WTC11 (cell line): ENCODE results near the gene CDK2AP2. TPM values are rescaled to one million over a fixed set of nuclear protein-coding genes. Genes with fewer than 3 reads are reported as not detected.

ENCODE experiments used
- CBFB ChIP-seq: sonication (generic); formaldehyde crosslinking; IDR thresholded peaks from 2 replicates; pipeline ENCODE4 v1.8.1; 2022; ENCODE audit warnings: mild to moderate bottlenecking, low read depth, missing genetic modification reagents
- CREB1 ChIP-seq: sonication (generic); formaldehyde crosslinking; IDR thresholded peaks from 2 replicates; pipeline ENCODE4 v1.8.0; 2023; ENCODE audit warnings: mild to moderate bottlenecking, missing genetic modification reagents
- CREM ChIP-seq: sonication (generic); formaldehyde crosslinking; IDR thresholded peaks from 2 replicates; pipeline ENCODE4 v1.8.1; 2022; ENCODE audit warnings: mild to moderate bottlenecking, missing genetic modification reagents, moderate library complexity
- EMX1 ChIP-seq: fragments of 250-450 bp; sonication (Bioruptor Pico); IDR thresholded peaks from 2 replicates; pipeline ENCODE4 v1.8.0; 2021; ENCODE audit warnings: mild to moderate bottlenecking
- ESRRA ChIP-seq: sonication (generic); formaldehyde crosslinking; IDR thresholded peaks from 2 replicates; pipeline ENCODE4 v1.8.1; 2022; ENCODE audit warnings: mild to moderate bottlenecking, missing genetic modification reagents, borderline replicate concordance
- FOXK1 ChIP-seq: sonication (generic); formaldehyde crosslinking; IDR thresholded peaks from 2 replicates; pipeline ENCODE4 v1.8.0; 2022; ENCODE audit warnings: mild to moderate bottlenecking, moderate library complexity, missing genetic modification reagents
- FOXP1 ChIP-seq: sonication (generic); formaldehyde crosslinking; IDR thresholded peaks from 2 replicates; pipeline ENCODE4 v1.8.0; 2022; ENCODE audit warnings: missing genetic modification reagents, mild to moderate bottlenecking, moderate library complexity, borderline replicate concordance
- GABPB1 ChIP-seq: sonication (generic); formaldehyde crosslinking; IDR thresholded peaks from 2 replicates; pipeline ENCODE4 v1.8.1; 2023; ENCODE audit warnings: mild to moderate bottlenecking, missing genetic modification reagents
- NFE2L1 ChIP-seq: sonication (generic); formaldehyde crosslinking; IDR thresholded peaks from 2 replicates; pipeline ENCODE4 v1.8.1; 2023; ENCODE audit warnings: missing genetic modification reagents
- NR1H2 ChIP-seq: sonication (generic); formaldehyde crosslinking; IDR thresholded peaks from 2 replicates; pipeline ENCODE4 v1.9.0; 2021; ENCODE audit warnings: mild to moderate bottlenecking, moderate library complexity, missing genetic modification reagents
- NR2C2 ChIP-seq: sonication (generic); formaldehyde crosslinking; IDR thresholded peaks from 2 replicates; pipeline ENCODE4 v1.8.0; 2022; ENCODE audit warnings: mild to moderate bottlenecking, missing genetic modification reagents
- SOX15 ChIP-seq: fragments of 250-450 bp; sonication (Bioruptor Pico); IDR thresholded peaks from 2 replicates; pipeline ENCODE4 v1.9.0; 2021; ENCODE audit warnings: mild to moderate bottlenecking
- ZNF121 ChIP-seq: sonication (generic); formaldehyde crosslinking; IDR thresholded peaks from 2 replicates; pipeline ENCODE4 v1.8.0; 2023; ENCODE audit warnings: missing genetic modification reagents
- ZNF263 ChIP-seq: sonication (generic); formaldehyde crosslinking; IDR thresholded peaks from 2 replicates; pipeline ENCODE4 v1.8.1; 2022; ENCODE audit warnings: low read depth, mild to moderate bottlenecking, moderate library complexity, missing genetic modification reagents
- total RNA-seq: library from RNA; stranded (reverse); gene quantifications from 3 replicates; pipeline ENCODE4 v1.2.3, GENCODE V29; 2021
- TF ChIP-seq, protein P1 (sequence below): sonication (generic); formaldehyde crosslinking; IDR thresholded peaks from 2 replicates; pipeline ENCODE4 v1.8.1; 2023; ENCODE audit warnings: mild to moderate bottlenecking, missing genetic modification reagents, moderate library complexity
- TF ChIP-seq, protein P2 (sequence below): sonication (generic); formaldehyde crosslinking; IDR thresholded peaks from 2 replicates; pipeline ENCODE4 v1.8.0; 2022; ENCODE audit warnings: mild to moderate bottlenecking, missing genetic modification reagents
- TF ChIP-seq, protein P3 (sequence below): sonication (generic); formaldehyde crosslinking; IDR thresholded peaks from 2 replicates; pipeline ENCODE4 v1.8.0; 2023; ENCODE audit warnings: mild to moderate bottlenecking, missing genetic modification reagents
- TF ChIP-seq, protein P4 (sequence below): sonication (generic); formaldehyde crosslinking; IDR thresholded peaks from 2 replicates; pipeline ENCODE4 v1.8.1; 2023; ENCODE audit warnings: mild to moderate bottlenecking, missing genetic modification reagents, moderate library complexity
- TF ChIP-seq, protein P5 (sequence below): sonication (generic); formaldehyde crosslinking; conservative IDR thresholded peaks from 2 replicates; pipeline ENCODE4 v1.8.1; 2022; ENCODE audit warnings: mild to moderate bottlenecking, missing genetic modification reagents
- TF ChIP-seq, protein P6 (sequence below): sonication (generic); formaldehyde crosslinking; IDR thresholded peaks from 2 replicates; pipeline ENCODE4 v1.8.0; 2022; ENCODE audit warnings: mild to moderate bottlenecking, missing genetic modification reagents
- TF ChIP-seq, protein P7 (sequence below): sonication (generic); formaldehyde crosslinking; conservative IDR thresholded peaks from 2 replicates; pipeline ENCODE4 v1.8.1; 2023; ENCODE audit warnings: mild to moderate bottlenecking, low read depth, missing genetic modification reagents, moderate library complexity
- TF ChIP-seq, protein P8 (sequence below): sonication (generic); formaldehyde crosslinking; IDR thresholded peaks from 2 replicates; pipeline ENCODE4 v1.8.1; 2023; ENCODE audit warnings: mild to moderate bottlenecking, missing genetic modification reagents, borderline replicate concordance

Gene CDK2AP2
- total RNA-seq, 1 experiment from 2014 or later: 53.1 TPM

DNA sequence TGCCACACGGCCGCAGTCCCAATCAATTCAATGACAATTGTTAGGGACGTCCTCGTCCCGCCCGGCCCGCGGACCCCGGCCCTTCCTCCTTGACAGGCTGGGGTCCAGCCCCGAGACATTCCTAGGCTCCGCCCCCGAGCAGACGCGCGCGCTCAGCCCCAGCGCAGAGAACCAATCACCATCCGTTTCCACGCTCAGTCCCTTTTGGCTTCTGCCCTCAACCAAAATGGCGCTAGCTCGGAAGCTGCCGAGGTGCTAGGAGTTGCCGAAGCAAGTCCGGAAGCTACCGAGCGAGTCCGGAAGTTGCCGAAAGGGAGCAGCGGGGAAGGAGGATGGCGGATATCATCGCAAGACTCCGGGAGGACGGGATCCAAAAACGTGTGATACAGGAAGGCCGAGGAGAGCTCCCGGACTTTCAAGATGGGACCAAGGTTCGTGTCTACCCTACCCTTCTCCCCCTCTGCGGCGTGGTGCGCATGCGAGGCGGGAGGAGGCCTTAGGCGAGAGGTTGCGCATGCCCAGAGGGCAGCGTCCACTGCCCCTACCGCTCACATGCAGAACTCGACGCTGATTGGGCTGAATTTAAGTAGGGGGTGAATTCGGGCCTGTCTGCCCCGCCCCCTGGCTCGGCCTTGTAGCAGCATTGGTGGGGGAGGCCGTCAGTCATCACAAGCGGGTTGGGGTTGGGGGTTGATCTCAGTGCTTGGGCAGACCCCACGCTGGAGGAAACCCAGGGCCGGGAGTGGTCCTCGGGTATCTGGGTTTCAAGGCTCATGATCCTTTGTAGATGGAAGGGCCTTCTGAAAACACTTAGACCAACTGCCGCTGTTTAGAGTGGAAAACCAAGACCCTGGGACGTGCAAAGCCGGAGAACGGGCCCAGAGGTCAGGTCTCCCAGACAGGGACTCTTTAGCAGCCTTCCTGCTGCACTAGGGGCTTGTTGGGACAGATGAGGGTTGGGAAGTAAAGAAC lies 24.8 kb downstream of the CDK2AP2 start, which contains the start of gene AIP (continued):
- TF ChIP-seq ZNF263 (CRISPR knock-in tag) (peak; percentile 72), SOX15 (no peak), NFE2L1 (CRISPR knock-in tag) (peak; percentile 99), NR1H2 (CRISPR knock-in tag) (0 out of 2 replicates have a peak, but pooled peaks have one; percentile 65), ZNF121 (peak; percentile 81), FOXK1 (peak; percentile 97), CREM (peak; percentile 88; the same call in 1 of the 2 replicates), GABPB1 (CRISPR knock-in tag) (0 out of 2 replicates have a peak, but pooled peaks have one; percentile 60), CBFB (CRISPR knock-in tag) (no peak), FOXP1 (CRISPR knock-in tag) (peak; percentile 98), NR2C2 (CRISPR knock-in tag) (peak; percentile 81), CREB1 (CRISPR knock-in tag) (peak; percentile 98), EMX1 (no peak), ESRRA (CRISPR knock-in tag) (peak; percentile 92; the same call in 1 of the 2 replicates)
- TF ChIP-seq, protein P1, sequence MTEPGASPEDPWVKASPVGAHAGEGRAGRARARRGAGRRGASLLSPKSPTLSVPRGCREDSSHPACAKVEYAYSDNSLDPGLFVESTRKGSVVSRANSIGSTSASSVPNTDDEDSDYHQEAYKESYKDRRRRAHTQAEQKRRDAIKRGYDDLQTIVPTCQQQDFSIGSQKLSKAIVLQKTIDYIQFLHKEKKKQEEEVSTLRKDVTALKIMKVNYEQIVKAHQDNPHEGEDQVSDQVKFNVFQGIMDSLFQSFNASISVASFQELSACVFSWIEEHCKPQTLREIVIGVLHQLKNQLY (CRISPR knock-in tag): peak; percentile 94; the same call in 1 of the 2 replicates
- TF ChIP-seq, protein P2, sequence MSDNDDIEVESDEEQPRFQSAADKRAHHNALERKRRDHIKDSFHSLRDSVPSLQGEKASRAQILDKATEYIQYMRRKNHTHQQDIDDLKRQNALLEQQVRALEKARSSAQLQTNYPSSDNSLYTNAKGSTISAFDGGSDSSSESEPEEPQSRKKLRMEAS (CRISPR knock-in tag): peak; percentile 100
- TF ChIP-seq, protein P3, sequence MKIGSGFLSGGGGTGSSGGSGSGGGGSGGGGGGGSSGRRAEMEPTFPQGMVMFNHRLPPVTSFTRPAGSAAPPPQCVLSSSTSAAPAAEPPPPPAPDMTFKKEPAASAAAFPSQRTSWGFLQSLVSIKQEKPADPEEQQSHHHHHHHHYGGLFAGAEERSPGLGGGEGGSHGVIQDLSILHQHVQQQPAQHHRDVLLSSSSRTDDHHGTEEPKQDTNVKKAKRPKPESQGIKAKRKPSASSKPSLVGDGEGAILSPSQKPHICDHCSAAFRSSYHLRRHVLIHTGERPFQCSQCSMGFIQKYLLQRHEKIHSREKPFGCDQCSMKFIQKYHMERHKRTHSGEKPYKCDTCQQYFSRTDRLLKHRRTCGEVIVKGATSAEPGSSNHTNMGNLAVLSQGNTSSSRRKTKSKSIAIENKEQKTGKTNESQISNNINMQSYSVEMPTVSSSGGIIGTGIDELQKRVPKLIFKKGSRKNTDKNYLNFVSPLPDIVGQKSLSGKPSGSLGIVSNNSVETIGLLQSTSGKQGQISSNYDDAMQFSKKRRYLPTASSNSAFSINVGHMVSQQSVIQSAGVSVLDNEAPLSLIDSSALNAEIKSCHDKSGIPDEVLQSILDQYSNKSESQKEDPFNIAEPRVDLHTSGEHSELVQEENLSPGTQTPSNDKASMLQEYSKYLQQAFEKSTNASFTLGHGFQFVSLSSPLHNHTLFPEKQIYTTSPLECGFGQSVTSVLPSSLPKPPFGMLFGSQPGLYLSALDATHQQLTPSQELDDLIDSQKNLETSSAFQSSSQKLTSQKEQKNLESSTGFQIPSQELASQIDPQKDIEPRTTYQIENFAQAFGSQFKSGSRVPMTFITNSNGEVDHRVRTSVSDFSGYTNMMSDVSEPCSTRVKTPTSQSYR (CRISPR knock-in tag): peak; percentile 97
- TF ChIP-seq, protein P4, sequence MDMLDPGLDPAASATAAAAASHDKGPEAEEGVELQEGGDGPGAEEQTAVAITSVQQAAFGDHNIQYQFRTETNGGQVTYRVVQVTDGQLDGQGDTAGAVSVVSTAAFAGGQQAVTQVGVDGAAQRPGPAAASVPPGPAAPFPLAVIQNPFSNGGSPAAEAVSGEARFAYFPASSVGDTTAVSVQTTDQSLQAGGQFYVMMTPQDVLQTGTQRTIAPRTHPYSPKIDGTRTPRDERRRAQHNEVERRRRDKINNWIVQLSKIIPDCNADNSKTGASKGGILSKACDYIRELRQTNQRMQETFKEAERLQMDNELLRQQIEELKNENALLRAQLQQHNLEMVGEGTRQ: no peak; the same call in 1 of the 2 replicates
- TF ChIP-seq, protein P5, sequence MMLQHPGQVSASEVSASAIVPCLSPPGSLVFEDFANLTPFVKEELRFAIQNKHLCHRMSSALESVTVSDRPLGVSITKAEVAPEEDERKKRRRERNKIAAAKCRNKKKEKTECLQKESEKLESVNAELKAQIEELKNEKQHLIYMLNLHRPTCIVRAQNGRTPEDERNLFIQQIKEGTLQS (CRISPR knock-in tag): peak; percentile 91
- TF ChIP-seq, protein P6, sequence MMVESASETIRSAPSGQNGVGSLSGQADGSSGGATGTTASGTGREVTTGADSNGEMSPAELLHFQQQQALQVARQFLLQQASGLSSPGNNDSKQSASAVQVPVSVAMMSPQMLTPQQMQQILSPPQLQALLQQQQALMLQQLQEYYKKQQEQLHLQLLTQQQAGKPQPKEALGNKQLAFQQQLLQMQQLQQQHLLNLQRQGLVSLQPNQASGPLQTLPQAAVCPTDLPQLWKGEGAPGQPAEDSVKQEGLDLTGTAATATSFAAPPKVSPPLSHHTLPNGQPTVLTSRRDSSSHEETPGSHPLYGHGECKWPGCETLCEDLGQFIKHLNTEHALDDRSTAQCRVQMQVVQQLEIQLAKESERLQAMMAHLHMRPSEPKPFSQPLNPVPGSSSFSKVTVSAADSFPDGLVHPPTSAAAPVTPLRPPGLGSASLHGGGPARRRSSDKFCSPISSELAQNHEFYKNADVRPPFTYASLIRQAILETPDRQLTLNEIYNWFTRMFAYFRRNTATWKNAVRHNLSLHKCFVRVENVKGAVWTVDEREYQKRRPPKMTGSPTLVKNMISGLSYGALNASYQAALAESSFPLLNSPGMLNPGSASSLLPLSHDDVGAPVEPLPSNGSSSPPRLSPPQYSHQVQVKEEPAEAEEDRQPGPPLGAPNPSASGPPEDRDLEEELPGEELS (CRISPR knock-in tag): peak; percentile 99
- TF ChIP-seq, protein P7, sequence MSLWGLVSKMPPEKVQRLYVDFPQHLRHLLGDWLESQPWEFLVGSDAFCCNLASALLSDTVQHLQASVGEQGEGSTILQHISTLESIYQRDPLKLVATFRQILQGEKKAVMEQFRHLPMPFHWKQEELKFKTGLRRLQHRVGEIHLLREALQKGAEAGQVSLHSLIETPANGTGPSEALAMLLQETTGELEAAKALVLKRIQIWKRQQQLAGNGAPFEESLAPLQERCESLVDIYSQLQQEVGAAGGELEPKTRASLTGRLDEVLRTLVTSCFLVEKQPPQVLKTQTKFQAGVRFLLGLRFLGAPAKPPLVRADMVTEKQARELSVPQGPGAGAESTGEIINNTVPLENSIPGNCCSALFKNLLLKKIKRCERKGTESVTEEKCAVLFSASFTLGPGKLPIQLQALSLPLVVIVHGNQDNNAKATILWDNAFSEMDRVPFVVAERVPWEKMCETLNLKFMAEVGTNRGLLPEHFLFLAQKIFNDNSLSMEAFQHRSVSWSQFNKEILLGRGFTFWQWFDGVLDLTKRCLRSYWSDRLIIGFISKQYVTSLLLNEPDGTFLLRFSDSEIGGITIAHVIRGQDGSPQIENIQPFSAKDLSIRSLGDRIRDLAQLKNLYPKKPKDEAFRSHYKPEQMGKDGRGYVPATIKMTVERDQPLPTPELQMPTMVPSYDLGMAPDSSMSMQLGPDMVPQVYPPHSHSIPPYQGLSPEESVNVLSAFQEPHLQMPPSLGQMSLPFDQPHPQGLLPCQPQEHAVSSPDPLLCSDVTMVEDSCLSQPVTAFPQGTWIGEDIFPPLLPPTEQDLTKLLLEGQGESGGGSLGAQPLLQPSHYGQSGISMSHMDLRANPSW (CRISPR knock-in tag): 0 out of 2 replicates have a peak, but pooled peaks have one; percentile 59
- TF ChIP-seq, protein P8, sequence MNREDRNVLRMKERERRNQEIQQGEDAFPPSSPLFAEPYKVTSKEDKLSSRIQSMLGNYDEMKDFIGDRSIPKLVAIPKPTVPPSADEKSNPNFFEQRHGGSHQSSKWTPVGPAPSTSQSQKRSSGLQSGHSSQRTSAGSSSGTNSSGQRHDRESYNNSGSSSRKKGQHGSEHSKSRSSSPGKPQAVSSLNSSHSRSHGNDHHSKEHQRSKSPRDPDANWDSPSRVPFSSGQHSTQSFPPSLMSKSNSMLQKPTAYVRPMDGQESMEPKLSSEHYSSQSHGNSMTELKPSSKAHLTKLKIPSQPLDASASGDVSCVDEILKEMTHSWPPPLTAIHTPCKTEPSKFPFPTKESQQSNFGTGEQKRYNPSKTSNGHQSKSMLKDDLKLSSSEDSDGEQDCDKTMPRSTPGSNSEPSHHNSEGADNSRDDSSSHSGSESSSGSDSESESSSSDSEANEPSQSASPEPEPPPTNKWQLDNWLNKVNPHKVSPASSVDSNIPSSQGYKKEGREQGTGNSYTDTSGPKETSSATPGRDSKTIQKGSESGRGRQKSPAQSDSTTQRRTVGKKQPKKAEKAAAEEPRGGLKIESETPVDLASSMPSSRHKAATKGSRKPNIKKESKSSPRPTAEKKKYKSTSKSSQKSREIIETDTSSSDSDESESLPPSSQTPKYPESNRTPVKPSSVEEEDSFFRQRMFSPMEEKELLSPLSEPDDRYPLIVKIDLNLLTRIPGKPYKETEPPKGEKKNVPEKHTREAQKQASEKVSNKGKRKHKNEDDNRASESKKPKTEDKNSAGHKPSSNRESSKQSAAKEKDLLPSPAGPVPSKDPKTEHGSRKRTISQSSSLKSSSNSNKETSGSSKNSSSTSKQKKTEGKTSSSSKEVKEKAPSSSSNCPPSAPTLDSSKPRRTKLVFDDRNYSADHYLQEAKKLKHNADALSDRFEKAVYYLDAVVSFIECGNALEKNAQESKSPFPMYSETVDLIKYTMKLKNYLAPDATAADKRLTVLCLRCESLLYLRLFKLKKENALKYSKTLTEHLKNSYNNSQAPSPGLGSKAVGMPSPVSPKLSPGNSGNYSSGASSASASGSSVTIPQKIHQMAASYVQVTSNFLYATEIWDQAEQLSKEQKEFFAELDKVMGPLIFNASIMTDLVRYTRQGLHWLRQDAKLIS (CRISPR knock-in tag): peak; percentile 98
